H1 (cell line): ENCODE measurements around the gene CCDC136. TPM values are rescaled to one million over a fixed set of nuclear protein-coding genes. Genes with fewer than 3 reads are reported as not detected.

ENCODE experiments used
- CTCF ChIA-PET: fragments of 300-600 bp; sonication (Branson Sonifier 250); formaldehyde crosslinking; loops from one replicate; lab custom pipeline; 2021; ENCODE audit not compliant: partially characterized antibody; lab: Charles Lee
- POLR2A ChIA-PET: fragments of 300-600 bp; sonication (Branson Sonifier 250); formaldehyde crosslinking; loops from one replicate; lab custom pipeline; 2021; ENCODE audit warnings: inconsistent platforms; ENCODE audit not compliant: partially characterized antibody; lab: Charles Lee
- DNase-seq, 2 experiments: peaks; one replicate each; pipeline versions ENCODE4 v3.0.0 to v3.0.0-alpha.2; 2010 to 2022; ENCODE audit warnings: low spot score in 2 of 2, low read depth in 1 of 2, mixed read lengths in 1 of 2
- FAIRE-seq: peaks from 2 replicates; lab custom pipeline; 2011; peaks lifted over from hg19 to GRCh38; lab: Jason Lieb, UNC
- H2AFZ ChIP-seq: 2 replicates; pipeline ENCODE4 v1.8.1; 2012; ENCODE audit warnings: low read length, inconsistent platforms
- H2AK5ac ChIP-seq: 2 replicates; pipeline ENCODE4 v1.6.1; 2013; ENCODE audit warnings: low read depth, low read length
- H2BK120ac ChIP-seq: replicated peaks from 2 replicates; pipeline ENCODE3; 2013; ENCODE audit warnings: low read depth, low read length, inconsistent platforms
- H2BK12ac ChIP-seq: 2 replicates; pipeline ENCODE4 v1.6.1; 2013; ENCODE audit warnings: low read depth, low read length
- H2BK15ac ChIP-seq: 2 replicates; pipeline ENCODE4 v1.6.1; 2013; ENCODE audit warnings: low read length
- H2BK20ac ChIP-seq: 2 replicates; pipeline ENCODE4 v1.6.1; 2013; ENCODE audit warnings: low read length
- H2BK5ac ChIP-seq: 2 replicates; pipeline ENCODE4 v1.6.1; 2013; ENCODE audit warnings: low read depth, low read length
- H3K14ac ChIP-seq: 2 replicates; pipeline ENCODE4 v1.6.1; 2013; ENCODE audit warnings: inconsistent platforms; ENCODE audit not compliant: insufficient read length
- H3K18ac ChIP-seq: 2 replicates; pipeline ENCODE4 v1.6.1; 2013; ENCODE audit warnings: low read length; ENCODE audit errors: extremely low read depth
- H3K23ac ChIP-seq: 2 replicates; pipeline ENCODE4 v1.6.1; 2013; ENCODE audit warnings: inconsistent platforms; ENCODE audit not compliant: insufficient read length
- H3K23me2 ChIP-seq: 2 replicates; pipeline ENCODE4 v1.6.1; 2013; ENCODE audit warnings: low read depth, low read length
- H3K27ac ChIP-seq: 2 replicates; pipeline ENCODE4 v1.6.1; 2011; ENCODE audit warnings: low read depth, low read length, inconsistent platforms
- H3K27me3 ChIP-seq, 4 experiments: replicated peaks in 1 of 4; 1 replicate in 1 of 4; 2 replicates in 3 of 4; pipeline versions ENCODE4 v1.6.1 to v1.8.1; 2011 to 2013; ENCODE audit warnings: low read length in 3 of 4, mild to moderate bottlenecking in 3 of 4, inconsistent platforms in 2 of 4, mixed read lengths in 2 of 4, moderate library complexity in 1 of 4; ENCODE audit not compliant: control insufficient read depth in 3 of 4, insufficient read depth in 3 of 4; ENCODE audit errors: extremely low read depth in 1 of 4
- H3K36me3 ChIP-seq, 4 experiments: 2 replicates each; pipeline versions ENCODE4 v1.6.1 to v1.8.1; 2011 to 2013; ENCODE audit warnings: mild to moderate bottlenecking in 4 of 4, low read length in 3 of 4, moderate library complexity in 2 of 4, control low read depth in 1 of 4, inconsistent platforms in 1 of 4; ENCODE audit not compliant: insufficient read depth in 4 of 4, control insufficient read depth in 2 of 4
- H3K4ac ChIP-seq: replicated peaks from 2 replicates; pipeline ENCODE3; 2013; ENCODE audit warnings: low read length, low read depth, mixed read lengths, inconsistent platforms; ENCODE audit not compliant: insufficient read length
- H3K4me1 ChIP-seq, 4 experiments: replicated peaks in 1 of 4; 1 replicate in 1 of 4; 2 replicates in 3 of 4; pipeline versions ENCODE4 v1.6.1 to v1.8.1; 2011 to 2013; ENCODE audit warnings: low read length in 3 of 4, inconsistent platforms in 2 of 4, mixed read lengths in 1 of 4; ENCODE audit not compliant: insufficient read depth in 4 of 4, control insufficient read depth in 3 of 4
- H3K4me2 ChIP-seq, 2 experiments: 2 replicates each; pipeline versions ENCODE4 v1.6.1 to v1.8.1; 2011 to 2013; ENCODE audit warnings: low read depth in 2 of 2, low read length in 2 of 2, control low read depth in 1 of 2, inconsistent platforms in 1 of 2, mild to moderate bottlenecking in 1 of 2; ENCODE audit not compliant: insufficient read depth in 1 of 2
- H3K4me3 ChIP-seq, 4 experiments: fragments of 200-600, 300-600 bp in 1 of 4; sonication (generic), shearing (Covaris generic), sonication (Bioruptor Twin) in 1 of 4; 2 replicates each; pipeline versions ENCODE4 v1.5.1 to v1.8.1; 2011 to 2016; ENCODE audit warnings: low read length in 4 of 4, low read depth in 3 of 4, control low read depth in 2 of 4, inconsistent platforms in 2 of 4, mild to moderate bottlenecking in 2 of 4, mixed read lengths in 1 of 4, moderate library complexity in 1 of 4; ENCODE audit not compliant: insufficient read depth in 2 of 4; ENCODE audit errors: extremely low read depth in 1 of 4
- H3K56ac ChIP-seq: replicated peaks from 2 replicates; pipeline ENCODE3; 2013; ENCODE audit warnings: low read depth, mild to moderate bottlenecking, mixed read lengths, low read length, inconsistent platforms; ENCODE audit not compliant: insufficient read length
- H3K79me1 ChIP-seq: 2 replicates; pipeline ENCODE4 v1.6.1; 2013; ENCODE audit warnings: low read depth, low read length, control low read depth
- H3K79me2 ChIP-seq, 2 experiments: 2 replicates each; pipeline versions ENCODE4 v1.6.1 to v1.8.1; 2012 to 2013; ENCODE audit warnings: low read length in 2 of 2, mild to moderate bottlenecking in 2 of 2, inconsistent platforms in 1 of 2; ENCODE audit not compliant: insufficient read depth in 2 of 2, control insufficient read depth in 1 of 2
- H3K9ac ChIP-seq, 4 experiments: replicated peaks in 1 of 4; 1 replicate in 1 of 4; 2 replicates in 3 of 4; pipeline versions ENCODE4 v1.6.1 to v1.8.1; 2011 to 2013; ENCODE audit warnings: low read depth in 3 of 4, low read length in 3 of 4, control low read depth in 2 of 4, mild to moderate bottlenecking in 2 of 4, moderate library complexity in 2 of 4, inconsistent platforms in 1 of 4; ENCODE audit errors: extremely low read depth in 1 of 4
- H3K9me3 ChIP-seq, 2 experiments: 2 replicates each; pipeline versions ENCODE4 v1.6.1 to v1.8.1; 2012 to 2013; ENCODE audit warnings: mild to moderate bottlenecking in 2 of 2, moderate library complexity in 2 of 2, control low read depth in 1 of 2, inconsistent platforms in 1 of 2, low read depth in 1 of 2, low read length in 1 of 2, mixed read lengths in 1 of 2; ENCODE audit not compliant: insufficient read depth in 2 of 2
- H4K20me1 ChIP-seq, 2 experiments: replicated peaks in 1 of 2; 2 replicates each; pipeline versions ENCODE3 to v1.8.1; 2011 to 2013; ENCODE audit warnings: inconsistent platforms in 2 of 2, low read length in 2 of 2, mild to moderate bottlenecking in 1 of 2; ENCODE audit not compliant: insufficient read depth in 2 of 2, control insufficient read depth in 1 of 2
- H4K5ac ChIP-seq: 2 replicates; pipeline ENCODE4 v1.6.1; 2013; ENCODE audit warnings: low read length, low read depth, mixed read lengths, inconsistent platforms; ENCODE audit not compliant: insufficient read length
- H4K8ac ChIP-seq: 2 replicates; pipeline ENCODE4 v1.8.0; 2013; ENCODE audit warnings: mild to moderate bottlenecking, moderate library complexity, low read length, inconsistent platforms; ENCODE audit not compliant: insufficient read depth; ENCODE audit errors: extremely low read depth
- H4K91ac ChIP-seq: replicated peaks from 2 replicates; pipeline ENCODE3; 2013; ENCODE audit warnings: low read length, mixed read lengths, inconsistent platforms; ENCODE audit not compliant: insufficient read length
- EZH2 ChIP-seq: fragments of 200-600 bp; sonication (generic); IDR thresholded peaks from 2 replicates; pipeline ENCODE4 v1.7.1; 2012; ENCODE audit warnings: low read depth, mild to moderate bottlenecking, moderate library complexity, low read length, inconsistent platforms; ENCODE audit not compliant: severe bottlenecking
- JUND ChIP-seq: IDR thresholded peaks from 2 replicates; pipeline ENCODE4 v1.6.1; 2011; ENCODE audit warnings: mild to moderate bottlenecking, improper control_type of control experiment, low read length
- NRF1 ChIP-seq: IDR thresholded peaks from 2 replicates; pipeline ENCODE4 v1.6.1; 2011; ENCODE audit warnings: mild to moderate bottlenecking, low read depth, low read length, improper control_type of control experiment
- PHF8 ChIP-seq: fragments of 200-600 bp; sonication (generic); conservative IDR thresholded peaks from 2 replicates; pipeline ENCODE4 v1.7.1; 2012; ENCODE audit warnings: low read depth, mild to moderate bottlenecking, inconsistent platforms, low read length, moderate library complexity
- POLR2AphosphoS5 ChIP-seq: IDR thresholded peaks from 2 replicates; pipeline ENCODE4 v1.6.1; 2011; ENCODE audit warnings: low read depth, low read length
- SIRT6 ChIP-seq: IDR thresholded peaks from one replicate; pipeline ENCODE4 v1.7.1; 2012; ENCODE audit warnings: low read length, inconsistent platforms
- SP1 ChIP-seq: IDR thresholded peaks from 2 replicates; pipeline ENCODE4 v1.6.1; 2011; ENCODE audit warnings: low read depth, low read length
- YY1 ChIP-seq: IDR thresholded peaks from 2 replicates; pipeline ENCODE4 v1.6.1; 2011; ENCODE audit warnings: low read depth, mild to moderate bottlenecking, low read length
- WGBS, 2 experiments: shearing (Covaris generic) in 1 of 2; methylation state at CpG; one replicate each; pipeline versions ENCODE4 v1.1.6 to v1.1.7; 2013 to 2015; ENCODE audit warnings: low lambda C conversion rate in 2 of 2, mixed read lengths in 2 of 2, inconsistent platforms in 1 of 2, low coverage in 1 of 2, missing lambda C conversion rate in 1 of 2; ENCODE audit not compliant: insufficient replicate concordance in 2 of 2, insufficient coverage in 1 of 2, insufficient read length in 1 of 2; ENCODE audit errors: extremely low coverage in 1 of 2, missing lambda C conversion rate in 1 of 2; 5-methylcytosine and 5-hydroxymethylcytosine counted together
- polyA plus RNA-seq, 7 experiments: library from polyadenylated mRNA; depleted of rRNA in 3 of 7; stranded (reverse) in 5 of 7; unstranded in 2 of 7; fragments of >200 nt in 5 of 7; fragments of 200-250 nt in 2 of 7; gene quantifications; 1 replicate in 5 of 7; 2 replicates in 1 of 7; 4 replicates in 1 of 7; pipeline versions ENCODE4 v1.2.1 to v1.2.3, GENCODE V29; 2011 to 2013; ENCODE audit warnings: missing spikeins in 2 of 7, mixed read lengths in 2 of 7
- total RNA-seq: library from RNA; stranded (reverse); fragmentation: NEBNext Ultra II Directional; extraction: Animal tissue kit (Norgen Biotek cat#: 25700); gene quantifications from 2 replicates; pipeline ENCODE4 v1.2.1, GENCODE V29; 2021
- TF ChIP-seq, protein P1 (sequence below): IDR thresholded peaks from 2 replicates; pipeline ENCODE4 v1.6.1; 2012; ENCODE audit warnings: inconsistent platforms

The CCDC136 gene
- total and polyA plus RNA-seq, 2 of the 8 experiments (the other 6 are each of a cell fraction or from before 2014, with no cell fraction given): 35.6 to 47.7 TPM

DNA sequence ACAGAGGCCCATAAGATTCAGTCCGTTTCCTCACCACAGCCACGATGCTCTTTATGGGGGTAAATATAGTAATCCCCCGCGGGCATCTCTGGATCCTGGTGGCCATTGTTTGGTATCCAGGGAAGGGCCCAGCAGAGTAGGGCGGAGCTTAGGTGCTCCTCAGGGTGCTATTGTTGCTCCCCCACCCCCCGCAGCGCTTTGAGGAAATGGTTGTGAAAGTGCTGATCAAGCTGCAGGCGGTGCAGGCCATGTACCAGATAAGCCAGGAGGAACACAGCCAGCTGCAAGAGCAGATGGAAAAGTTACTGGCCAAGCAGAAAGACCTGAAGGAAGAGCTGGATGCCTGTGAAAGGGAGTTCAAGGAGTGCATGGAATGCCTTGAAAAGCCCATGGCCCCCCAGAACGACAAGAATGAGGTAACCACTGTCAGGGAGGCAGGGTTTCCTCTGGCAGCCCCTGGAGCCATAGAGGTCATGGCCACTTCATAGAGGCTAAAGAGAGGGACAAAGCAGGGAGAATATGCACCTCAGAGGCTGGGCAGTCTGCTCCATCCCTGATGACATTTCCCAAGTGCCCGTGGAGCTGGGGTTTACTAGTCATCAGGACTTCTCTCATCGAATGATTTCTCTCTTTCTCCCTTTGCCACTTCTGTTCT, 20.9 kb downstream of the CCDC136 start:
- Histone ChIP-seq H3K4ac (no peak overlapping the region), H3K23me2 (no peaks in the 10 kb centered on the region), H3K4me1 (peaks cover 3 to 9% (median 4%) of the 10 kb centered on the region in 4 experiments; a peak in 6 of 7 replicates), H3K18ac (0 out of 2 replicates have a peak overlapping the region, but pooled peaks have one; percentile 10), H3K27ac (no peak overlapping the region), H2AFZ (no peak overlapping the region), H2BK20ac (no peak overlapping the region), H3K27me3 (no peaks in the 10 kb centered on the region), H3K36me3 (peaks cover 0 to 34% (median 6%) of the 10 kb centered on the region in 4 experiments; a peak in 4 of 8 replicates), H4K20me1 (peaks cover 0 to 2% of the 10 kb centered on the region in 2 experiments), H2BK5ac (no peak overlapping the region), H3K4me2 (peak overlapping the region; percentile 12 to 22; a peak in 1 of 4 replicates), H3K4me3 (no peak overlapping the region), H3K79me1 (no peaks in the 10 kb centered on the region), H3K56ac (no peak overlapping the region), H2AK5ac (no peak overlapping the region), H2BK15ac (no peak overlapping the region), H3K23ac (no peak overlapping the region), H4K5ac (no peak overlapping the region), H3K79me2 (no peaks in the 10 kb centered on the region), H3K9me3 (no peaks in the 10 kb centered on the region), H4K8ac (no peak overlapping the region; the same call in 1 of the 2 replicates), H3K9ac (no peak overlapping the region), H2BK120ac (no peak overlapping the region), H4K91ac (peak overlapping the region; percentile 25), H3K14ac (no peak overlapping the region), H2BK12ac (0 out of 2 replicates have a peak overlapping the region, but pooled peaks have one; percentile 9)
- ChIA-PET CTCF (interaction anchor here (1.0 to 2.4 kb wide), 9 partner anchors 13 to 142 kb away, joined by 3 to 10 read pairs (median 4); partner anchors contain the start of gene CCDC136), POLR2A (interaction anchor here (1.0 to 2.4 kb wide), 7 partner anchors 10 to 55 kb away, joined by 3 to 9 read pairs (median 4); no protein-coding TSS in a partner anchor)
- DNase-seq (no peak), FAIRE-seq (no peak)
- WGBS, 2 experiments: 70% methylated on average over 11 of the region's 11 CpGs; no CpG with 5 or more reads in 1 of the 2 experiments
- TF ChIP-seq PHF8 (no peak), SIRT6 (no peak), EZH2 (no peak), YY1 (no peak), POLR2AphosphoS5 (no peak), SP1 (no peak), NRF1 (no peak), JUND (no peak)
- TF ChIP-seq, protein P1, sequence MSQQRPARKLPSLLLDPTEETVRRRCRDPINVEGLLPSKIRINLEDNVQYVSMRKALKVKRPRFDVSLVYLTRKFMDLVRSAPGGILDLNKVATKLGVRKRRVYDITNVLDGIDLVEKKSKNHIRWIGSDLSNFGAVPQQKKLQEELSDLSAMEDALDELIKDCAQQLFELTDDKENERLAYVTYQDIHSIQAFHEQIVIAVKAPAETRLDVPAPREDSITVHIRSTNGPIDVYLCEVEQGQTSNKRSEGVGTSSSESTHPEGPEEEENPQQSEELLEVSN: no peak
